Measurements from ENCODE around the gene NCKAP5.

DNA sequence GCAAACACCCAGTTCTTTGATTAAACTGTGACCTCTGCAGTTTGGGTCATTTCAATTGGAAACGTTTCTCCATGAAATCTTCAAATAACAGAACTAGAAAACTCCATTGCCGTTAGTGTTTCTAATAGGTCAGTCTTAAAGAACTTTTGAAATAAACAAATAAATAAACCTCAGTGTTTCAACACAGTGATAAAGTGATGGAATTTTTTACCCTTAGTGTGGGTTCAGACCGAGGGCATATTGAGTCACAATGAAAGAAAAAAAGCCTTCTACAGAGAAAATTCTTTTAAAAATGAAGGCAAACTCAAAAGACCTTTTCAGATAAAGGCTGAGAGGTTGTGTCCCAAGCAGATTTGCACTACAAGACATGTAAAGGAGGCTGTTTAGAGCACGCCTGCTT is 149.6 kb downstream of the NCKAP5 start:
- no peak for TF ChIP-seq ZFX (CRISPR knock-in tag; IDR thresholded peaks at IDR 0.05)
- TF ChIP-seq RFX5 (IDR thresholded peaks at IDR 0.05; ENCODE audit: low read depth, low read length) = no peak
- no peak for TF ChIP-seq ZNF24 (IDR thresholded peaks at IDR 0.05)
- TF ChIP-seq, protein P1, sequence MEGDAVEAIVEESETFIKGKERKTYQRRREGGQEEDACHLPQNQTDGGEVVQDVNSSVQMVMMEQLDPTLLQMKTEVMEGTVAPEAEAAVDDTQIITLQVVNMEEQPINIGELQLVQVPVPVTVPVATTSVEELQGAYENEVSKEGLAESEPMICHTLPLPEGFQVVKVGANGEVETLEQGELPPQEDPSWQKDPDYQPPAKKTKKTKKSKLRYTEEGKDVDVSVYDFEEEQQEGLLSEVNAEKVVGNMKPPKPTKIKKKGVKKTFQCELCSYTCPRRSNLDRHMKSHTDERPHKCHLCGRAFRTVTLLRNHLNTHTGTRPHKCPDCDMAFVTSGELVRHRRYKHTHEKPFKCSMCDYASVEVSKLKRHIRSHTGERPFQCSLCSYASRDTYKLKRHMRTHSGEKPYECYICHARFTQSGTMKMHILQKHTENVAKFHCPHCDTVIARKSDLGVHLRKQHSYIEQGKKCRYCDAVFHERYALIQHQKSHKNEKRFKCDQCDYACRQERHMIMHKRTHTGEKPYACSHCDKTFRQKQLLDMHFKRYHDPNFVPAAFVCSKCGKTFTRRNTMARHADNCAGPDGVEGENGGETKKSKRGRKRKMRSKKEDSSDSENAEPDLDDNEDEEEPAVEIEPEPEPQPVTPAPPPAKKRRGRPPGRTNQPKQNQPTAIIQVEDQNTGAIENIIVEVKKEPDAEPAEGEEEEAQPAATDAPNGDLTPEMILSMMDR (IDR thresholded peaks at IDR 0.05 in 2 of 3, conservative IDR thresholded peaks at IDR 0.05 in 1 of 3; ENCODE audit: insufficient read depth in 2 of 3, low read depth in 1 of 3, low read length in 3 of 3) = no peak
- TF ChIP-seq BACH1 (tag; IDR thresholded peaks at IDR 0.05) = no peak
- TF ChIP-seq, protein P2, sequence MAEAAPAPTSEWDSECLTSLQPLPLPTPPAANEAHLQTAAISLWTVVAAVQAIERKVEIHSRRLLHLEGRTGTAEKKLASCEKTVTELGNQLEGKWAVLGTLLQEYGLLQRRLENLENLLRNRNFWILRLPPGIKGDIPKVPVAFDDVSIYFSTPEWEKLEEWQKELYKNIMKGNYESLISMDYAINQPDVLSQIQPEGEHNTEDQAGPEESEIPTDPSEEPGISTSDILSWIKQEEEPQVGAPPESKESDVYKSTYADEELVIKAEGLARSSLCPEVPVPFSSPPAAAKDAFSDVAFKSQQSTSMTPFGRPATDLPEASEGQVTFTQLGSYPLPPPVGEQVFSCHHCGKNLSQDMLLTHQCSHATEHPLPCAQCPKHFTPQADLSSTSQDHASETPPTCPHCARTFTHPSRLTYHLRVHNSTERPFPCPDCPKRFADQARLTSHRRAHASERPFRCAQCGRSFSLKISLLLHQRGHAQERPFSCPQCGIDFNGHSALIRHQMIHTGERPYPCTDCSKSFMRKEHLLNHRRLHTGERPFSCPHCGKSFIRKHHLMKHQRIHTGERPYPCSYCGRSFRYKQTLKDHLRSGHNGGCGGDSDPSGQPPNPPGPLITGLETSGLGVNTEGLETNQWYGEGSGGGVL (CRISPR knock-in tag; IDR thresholded peaks at IDR 0.05) = no peak
- no peak for TF ChIP-seq ZNF830 (CRISPR knock-in tag; IDR thresholded peaks at IDR 0.05)
- TF ChIP-seq ZC3H11A (IDR thresholded peaks at IDR 0.05; ENCODE audit: low read depth, low read length) = no peak
- no peak for TF ChIP-seq HMG20A (CRISPR knock-in tag; conservative IDR thresholded peaks at IDR 0.05)
- TF ChIP-seq, protein P3, sequence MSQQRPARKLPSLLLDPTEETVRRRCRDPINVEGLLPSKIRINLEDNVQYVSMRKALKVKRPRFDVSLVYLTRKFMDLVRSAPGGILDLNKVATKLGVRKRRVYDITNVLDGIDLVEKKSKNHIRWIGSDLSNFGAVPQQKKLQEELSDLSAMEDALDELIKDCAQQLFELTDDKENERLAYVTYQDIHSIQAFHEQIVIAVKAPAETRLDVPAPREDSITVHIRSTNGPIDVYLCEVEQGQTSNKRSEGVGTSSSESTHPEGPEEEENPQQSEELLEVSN (IDR thresholded peaks at IDR 0.05; ENCODE audit: borderline replicate concordance in 1 of 2, extremely low read depth in 1 of 2, insufficient read depth in 1 of 2, insufficient read length in 1 of 2, low read depth in 1 of 2, low read length in 1 of 2, poor library complexity in 1 of 2, severe bottlenecking in 1 of 2) = no peak
- no peak for TF ChIP-seq EP300 (IDR thresholded peaks at IDR 0.05; ENCODE audit: low read length)
- no peak for TF ChIP-seq MYC (IDR thresholded peaks at IDR 0.05; ENCODE audit: low read depth, low read length)
- TF ChIP-seq MYC (CRISPR knock-in tag; IDR thresholded peaks at IDR 0.05; ENCODE audit: borderline replicate concordance, low read depth) = no peak
- no peak for TF ChIP-seq L3MBTL2 (IDR thresholded peaks at IDR 0.05)

All from K562 (cell line).